ENCODE results near the gene CYP24A1. TPM values are rescaled to one million over a fixed set of nuclear protein-coding genes. Genes with fewer than 3 reads are reported as not detected.
A peak's percentile ranks its signal among the peaks of the same experiment; 100 is the strongest.

Gene CYP24A1
- total RNA-seq (not detected), polyA plus RNA-seq (not detected)
- long read RNA-seq, donor 1, result 0 reads
- long read RNA-seq, donor 2, result 0 reads
- long read RNA-seq, donor 3, result 0 reads

DNA sequence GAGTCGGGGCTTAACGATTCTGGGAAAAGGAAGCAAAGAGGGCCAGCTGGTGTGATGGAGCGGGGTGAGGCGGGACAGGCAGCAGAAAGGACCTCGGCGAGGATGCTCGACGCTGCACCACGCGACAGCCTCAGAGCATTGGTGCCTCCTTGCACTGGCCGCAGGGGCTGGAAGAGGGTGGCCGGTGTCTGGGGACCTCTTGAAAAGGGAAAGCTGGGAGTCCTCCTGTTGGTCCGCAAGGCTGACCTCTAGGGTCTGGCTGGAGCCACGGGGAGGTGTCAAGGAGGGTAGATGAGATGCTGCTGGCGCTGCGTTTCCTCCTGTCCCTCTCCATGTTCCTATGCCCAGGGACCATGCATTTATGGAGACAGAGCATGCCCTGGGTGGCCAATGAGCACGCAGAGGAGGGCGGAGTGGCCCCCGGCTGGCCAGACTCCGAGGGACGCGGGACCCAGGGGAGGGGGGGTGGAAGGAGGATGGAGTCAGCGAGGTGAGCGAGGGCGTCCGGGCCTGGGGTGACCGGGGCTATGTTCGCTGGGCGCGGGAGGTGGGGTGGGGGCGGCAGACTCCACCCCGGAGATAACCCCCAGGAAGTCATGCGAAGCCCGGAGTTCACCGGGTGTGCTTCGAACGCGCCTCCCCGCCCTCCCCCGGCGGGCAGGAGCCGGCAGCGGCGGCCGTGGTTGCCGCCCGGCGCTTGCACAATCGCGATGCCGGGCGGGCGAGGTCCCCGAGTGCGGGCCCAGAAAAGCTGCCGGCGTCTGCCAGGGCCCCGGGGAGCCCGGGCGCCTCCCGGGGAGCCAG is at the start of gene CYP24A1:
CYP24A1 (minus strand) TSS at position 334 of the 804 bp plus-strand sequence. CDS start 407 bp downstream, outside the sequence.
- WGBS, 4 donors, result 1 to 3% (median 1%) methylated on average over 45 to 61 of the region's 61 CpGs
- H3K36me3 ChIP-seq, result no peaks in the 10 kb centered on the region
- no peaks in the 10 kb centered on the region for H3K9me3 ChIP-seq
- no peak within 1 kb of the TSS for H3K27ac ChIP-seq
- ATAC-seq (peak in 1 of 4 donors; percentile 29), DNase-seq (no peak)
- H3K27me3 ChIP-seq, result peaks cover 30 to 93% (median 52%) of the 10 kb centered on the region in 9 donors
- peaks cover 0 to 28% (median 11%) of the 10 kb centered on the region in 12 donors for H3K4me1 ChIP-seq
- no peak for TF ChIP-seq POLR2A (IDR thresholded peaks at IDR 0.05)
- TF ChIP-seq, protein P1, sequence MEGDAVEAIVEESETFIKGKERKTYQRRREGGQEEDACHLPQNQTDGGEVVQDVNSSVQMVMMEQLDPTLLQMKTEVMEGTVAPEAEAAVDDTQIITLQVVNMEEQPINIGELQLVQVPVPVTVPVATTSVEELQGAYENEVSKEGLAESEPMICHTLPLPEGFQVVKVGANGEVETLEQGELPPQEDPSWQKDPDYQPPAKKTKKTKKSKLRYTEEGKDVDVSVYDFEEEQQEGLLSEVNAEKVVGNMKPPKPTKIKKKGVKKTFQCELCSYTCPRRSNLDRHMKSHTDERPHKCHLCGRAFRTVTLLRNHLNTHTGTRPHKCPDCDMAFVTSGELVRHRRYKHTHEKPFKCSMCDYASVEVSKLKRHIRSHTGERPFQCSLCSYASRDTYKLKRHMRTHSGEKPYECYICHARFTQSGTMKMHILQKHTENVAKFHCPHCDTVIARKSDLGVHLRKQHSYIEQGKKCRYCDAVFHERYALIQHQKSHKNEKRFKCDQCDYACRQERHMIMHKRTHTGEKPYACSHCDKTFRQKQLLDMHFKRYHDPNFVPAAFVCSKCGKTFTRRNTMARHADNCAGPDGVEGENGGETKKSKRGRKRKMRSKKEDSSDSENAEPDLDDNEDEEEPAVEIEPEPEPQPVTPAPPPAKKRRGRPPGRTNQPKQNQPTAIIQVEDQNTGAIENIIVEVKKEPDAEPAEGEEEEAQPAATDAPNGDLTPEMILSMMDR (IDR thresholded peaks at IDR 0.05), result no peak
- H3K4me3 ChIP-seq, result peak within 1 kb of the TSS in 7 of 12 donors; percentile 2 to 25 (median 18)
- intact Hi-C loops (cut with DNase I), result no loop called here

DNA sequence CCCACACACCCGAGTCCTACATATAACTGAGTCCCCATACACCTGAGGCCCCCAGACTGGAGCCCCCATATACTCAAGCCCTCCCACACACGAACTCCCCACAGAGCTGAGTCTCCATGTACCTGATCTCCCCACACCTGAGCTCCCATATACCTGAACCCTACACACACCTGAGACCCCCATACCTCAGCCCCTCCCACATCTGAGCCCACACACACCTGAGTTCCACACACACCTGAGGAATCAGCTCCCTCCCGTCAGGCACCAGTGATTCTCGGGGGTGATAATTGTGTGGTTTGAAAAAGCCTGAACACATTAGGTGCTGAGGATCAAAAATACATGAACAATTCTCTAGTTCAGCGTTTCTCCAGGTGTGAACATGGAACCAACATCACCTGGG is 49.5 kb upstream of the CYP24A1 start:
- Histone ChIP-seq H3K27me3 (no peaks in the 10 kb centered on the region), H3K4me3 (no peak overlapping the region), H3K27ac (no peak overlapping the region), H3K4me1 (peaks cover 0 to 24% (median 11%) of the 10 kb centered on the region in 12 donors), H3K36me3 (peaks cover 0 to 16% (median 0%) of the 10 kb centered on the region in 9 donors), H3K9me3 (no peaks in the 10 kb centered on the region)
- WGBS, 4 donors, result 74 to 82% (median 80%) methylated on average over 5 of the region's 5 CpGs
- TF ChIP-seq, protein P1 (IDR thresholded peaks at IDR 0.05), result no peak
- TF ChIP-seq POLR2A (IDR thresholded peaks at IDR 0.05), result no peak
- no peak for DNase-seq
- peak in 1 of 4 donors; percentile 18 for ATAC-seq
- intact Hi-C loops (cut with DNase I), result loop anchor here in 7 of 10 donors (2.0 to 10.0 kb wide), 4 partner anchors 252 to 424 kb away; partner anchors contain the start of gene DOK5 (in 3 of the 7)

DNA sequence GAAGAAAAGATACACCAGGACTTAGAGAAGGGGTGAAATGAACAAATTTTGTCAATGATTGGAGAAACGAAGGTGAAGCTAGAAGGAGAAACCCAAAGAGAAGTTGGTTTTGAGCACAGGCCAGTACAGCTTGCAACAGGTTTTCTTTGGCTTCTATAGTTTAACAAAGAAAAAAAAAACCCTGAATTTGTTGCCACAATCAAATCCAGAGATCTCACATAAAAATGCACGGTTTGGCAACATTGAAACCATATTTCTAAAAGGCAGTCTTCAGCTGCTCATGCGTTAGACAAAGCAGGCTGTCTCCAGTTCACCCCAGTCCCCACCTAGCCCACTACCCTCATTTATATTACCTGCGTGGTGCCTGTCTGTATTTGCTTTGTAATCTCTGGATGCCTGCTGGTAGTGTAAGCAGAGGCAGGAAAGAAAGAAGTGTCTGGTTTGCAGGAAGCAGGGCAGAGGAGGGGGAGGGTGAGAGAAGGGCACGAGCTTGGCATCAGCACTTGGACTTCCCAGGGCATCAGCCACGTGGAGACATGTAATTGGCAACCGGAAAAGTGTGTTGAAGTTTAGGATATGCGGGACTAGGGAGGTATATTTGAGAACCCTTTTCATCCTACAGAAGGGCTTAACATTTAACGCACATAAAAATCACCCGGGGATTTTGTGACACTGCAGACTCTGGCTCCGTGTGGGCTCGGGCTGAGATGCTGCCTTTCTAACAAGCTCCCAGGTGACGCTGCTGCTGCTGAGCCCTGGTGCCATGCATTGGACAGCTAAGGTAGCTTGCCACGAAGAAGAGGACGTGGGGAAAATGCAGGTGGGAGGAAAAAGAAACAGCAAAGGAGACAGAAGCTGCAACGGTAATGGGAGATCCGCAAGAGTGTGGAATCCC is 48.5 kb upstream of the CYP24A1 start:
- Histone ChIP-seq H3K36me3 (peaks cover 0 to 23% (median 4%) of the 10 kb centered on the region in 9 donors), H3K4me1 (peaks cover 0 to 32% (median 16%) of the 10 kb centered on the region in 12 donors), H3K9me3 (no peaks in the 10 kb centered on the region), H3K27ac (no peak overlapping the region), H3K27me3 (no peaks in the 10 kb centered on the region), H3K4me3 (no peak overlapping the region)
- peak in 2 of 5 donors; percentile 18 to 39 for DNase-seq
- peak; percentile 32 to 80 (median 70) for ATAC-seq
- TF ChIP-seq POLR2A (IDR thresholded peaks at IDR 0.05), result no peak
- TF ChIP-seq, protein P1 (IDR thresholded peaks at IDR 0.05), result no peak
- intact Hi-C loops (cut with DNase I), result loop anchor here in 9 of 10 donors (2.0 to 10.0 kb wide), 4 partner anchors 253 to 425 kb away; partner anchors contain the start of gene DOK5 (in 3 of the 9)
- WGBS, 4 donors, result 59 to 62% (median 60%) methylated on average over 17 of the region's 17 CpGs

All from heart left ventricle (tissue), 16 donors.